GM12874 (cell line): ENCODE data around the gene DNAJB12.

Experiments
- CTCF ChIP-seq: IDR thresholded peaks from 2 replicates; pipeline ENCODE4 v1.5.1; 2011; ENCODE audit warnings: low read depth, mild to moderate bottlenecking, control low read depth, low read length, moderate library complexity; ENCODE audit not compliant: insufficient read depth

Gene DNAJB12

DNA sequence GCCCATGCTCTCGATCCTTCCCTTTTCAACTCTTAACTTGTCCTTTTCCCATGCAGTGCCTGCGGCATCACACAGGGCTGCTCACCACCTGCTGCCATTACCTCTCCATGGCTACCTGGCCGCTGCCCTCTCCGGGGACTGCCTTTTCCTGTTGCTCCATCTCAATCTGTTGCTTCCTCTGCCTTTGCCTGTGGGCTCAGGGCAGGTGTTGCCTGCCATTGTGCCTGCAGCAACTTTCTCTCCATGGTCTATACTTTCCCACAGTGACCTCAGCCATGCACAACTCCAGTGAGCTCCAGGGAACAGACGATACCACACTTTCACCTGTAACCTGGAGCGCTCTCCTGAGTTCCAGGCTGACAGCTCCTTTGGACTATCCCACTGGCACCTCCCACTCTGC lies 3.2 kb downstream of the DNAJB12 start:
- TF ChIP-seq CTCF: no peak

- no peak for TF ChIP-seq CTCF
These were observed 5.3 kb downstream of the DNAJB12 start for GRCh38 chr10:72349438-72349837.

- no peak for TF ChIP-seq CTCF
These were observed 6.4 kb downstream of the DNAJB12 start for GRCh38 chr10:72348282-72348681.

DNA sequence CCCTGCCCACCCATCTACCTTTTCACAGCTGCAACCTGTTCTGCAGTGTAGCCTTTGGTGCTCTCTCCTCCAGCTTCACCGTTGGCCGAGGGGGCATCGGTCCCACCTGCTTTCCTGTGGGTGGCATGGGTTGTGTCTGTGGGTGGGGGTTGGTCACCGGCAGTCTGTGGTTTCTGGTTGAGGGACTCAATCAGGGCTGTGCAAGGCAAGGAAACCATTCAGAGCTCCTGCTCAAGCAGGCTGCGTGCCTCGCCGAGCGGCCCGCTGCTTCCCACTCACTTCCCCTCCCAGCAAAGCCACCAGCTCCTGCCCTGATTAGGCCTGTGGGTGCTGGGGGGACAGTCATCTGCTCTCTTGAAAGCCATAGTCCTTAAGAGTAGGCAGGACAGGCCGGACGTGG lies 9.8 kb downstream of the DNAJB12 start:
- TF ChIP-seq CTCF: no peak

GRCh38 chr10:72342911-72343310 lies 11.8 kb downstream of the DNAJB12 start:
- TF ChIP-seq CTCF: no peak

GRCh38 chr10:72340510-72341261 lies 14.0 kb downstream of the DNAJB12 start:
- peak; percentile 97 for TF ChIP-seq CTCF

- TF ChIP-seq CTCF: no peak
These were observed 16.5 kb downstream of the DNAJB12 start for GRCh38 chr10:72338180-72338579.
